Activated naive CD8-positive, alpha-beta T cell treated with anti-CD3 and anti-CD28 coated beads for 36 hours (primary cell): ENCODE results near the gene POLD4. TPM values are rescaled to one million over a fixed set of nuclear protein-coding genes. Genes with fewer than 3 reads are reported as not detected.
A peak's percentile ranks its signal among the peaks of the same experiment; 100 is the strongest.
"Not testable (repeated sequence)": the region's sequence is repeated elsewhere in the genome, so short reads cannot be mapped to it uniquely, and the experiment has no call there.

ENCODE experiments used
- DNase-seq: peaks from one replicate; pipeline ENCODE4 v3.0.0; 2021
- H3K27ac Mint-ChIP-seq: one replicate; pipeline ENCODE4 v1.8.0; 2022; ENCODE audit warnings: mild to moderate bottlenecking, moderate library complexity, mixed read lengths
- H3K27me3 Mint-ChIP-seq: one replicate; pipeline ENCODE4 v1.8.0; 2022; ENCODE audit warnings: mild to moderate bottlenecking, mixed read lengths
- H3K36me3 Mint-ChIP-seq: one replicate; pipeline ENCODE4 v1.8.0; 2021; ENCODE audit warnings: mild to moderate bottlenecking, mixed read lengths
- H3K4me1 Mint-ChIP-seq: one replicate; pipeline ENCODE4 v1.8.0; 2021; ENCODE audit warnings: mixed read lengths
- H3K4me3 Mint-ChIP-seq: one replicate; pipeline ENCODE4 v1.8.0; 2022; ENCODE audit warnings: mild to moderate bottlenecking, moderate library complexity, mixed read lengths
- H3K9me3 Mint-ChIP-seq: one replicate; pipeline ENCODE4 v1.8.0; 2022; ENCODE audit warnings: mixed read lengths
- total RNA-seq, 2 experiments: library from RNA; stranded (reverse); gene quantifications; one replicate each; pipeline ENCODE4 v1.2.3, GENCODE V29; 2021

Gene POLD4
- 10 to 100 TPM; 28.5 to 28.6 TPM for total RNA-seq

GRCh38 chr11:67353317-67354074 lies at the start of gene POLD4:
POLD4 (minus strand) TSS chr11:67353546; CDS start chr11:67353399, 147 bp downstream.
- Mint-ChIP-seq H3K27ac (peak within 1 kb of the TSS; percentile 98), H3K27me3 (no peaks in the 10 kb centered on the region), H3K4me1 (peaks cover 40% of the 10 kb centered on the region), H3K9me3 (no peaks in the 10 kb centered on the region), H3K4me3 (peak within 1 kb of the TSS; percentile 98), H3K36me3 (no peaks in the 10 kb centered on the region)
- peak; percentile 96 for DNase-seq

- Mint-ChIP-seq H3K27ac (peak overlapping the region; percentile 96), H3K36me3 (peaks cover 45% of the 10 kb centered on the region), H3K4me1 (peaks cover 49% of the 10 kb centered on the region), H3K4me3 (peak overlapping the region; percentile 90)
- not testable (repeated sequence) for DNase-seq, H3K27me3 Mint-ChIP-seq, H3K9me3 Mint-ChIP-seq
Observed at GRCh38 chr11:67403085-67403484, 49.7 kb upstream of the POLD4 start.

GRCh38 chr11:67402192-67402839 lies 49.0 kb upstream of the POLD4 start:
- not testable (repeated sequence) for DNase-seq, H3K27me3 Mint-ChIP-seq, H3K9me3 Mint-ChIP-seq
- H3K4me1 Mint-ChIP-seq = peaks cover 47% of the 10 kb centered on the region
- H3K27ac Mint-ChIP-seq = peak overlapping the region; percentile 96
- peaks cover 46% of the 10 kb centered on the region for H3K36me3 Mint-ChIP-seq
- peak overlapping the region; percentile 90 for H3K4me3 Mint-ChIP-seq

GRCh38 chr11:67401495-67402191 lies 48.3 kb upstream of the POLD4 start, which contains the start of gene PPP1CA:
PPP1CA (minus strand) TSS chr11:67401858; CDS start chr11:67401782, 76 bp downstream.
- Mint-ChIP-seq H3K27ac (peak within 1 kb of the TSS; percentile 96), H3K4me1 (peaks cover 48% of the 10 kb centered on the region), H3K4me3 (peak within 1 kb of the TSS; percentile 90), H3K36me3 (peaks cover 44% of the 10 kb centered on the region), H3K9me3 (no peaks in the 10 kb centered on the region), H3K27me3 (no peaks in the 10 kb centered on the region)
- DNase-seq = peak; percentile 93

GRCh38 chr11:67400942-67401494 lies 47.7 kb upstream of the POLD4 start:
- Mint-ChIP-seq H3K27ac (peak overlapping the region; percentile 84), H3K4me1 (peaks cover 45% of the 10 kb centered on the region), H3K4me3 (peak overlapping the region; percentile 87), H3K27me3 (no peaks in the 10 kb centered on the region), H3K9me3 (no peaks in the 10 kb centered on the region), H3K36me3 (peaks cover 39% of the 10 kb centered on the region)
- DNase-seq = no peak

GRCh38 chr11:67400251-67400941 lies 47.0 kb upstream of the POLD4 start:
- Mint-ChIP-seq H3K9me3 (no peaks in the 10 kb centered on the region), H3K4me1 (peaks cover 45% of the 10 kb centered on the region), H3K4me3 (peak overlapping the region; percentile 87)

GRCh38 chr11:67398661-67399563 lies 45.6 kb upstream of the POLD4 start:
- no peak for DNase-seq
- H3K27me3 Mint-ChIP-seq = no peaks in the 10 kb centered on the region
- H3K9me3 Mint-ChIP-seq = no peaks in the 10 kb centered on the region
- peak overlapping the region; percentile 52 for H3K4me3 Mint-ChIP-seq
- H3K27ac Mint-ChIP-seq = peak overlapping the region; percentile 60
- peaks cover 29% of the 10 kb centered on the region for H3K36me3 Mint-ChIP-seq
- peaks cover 45% of the 10 kb centered on the region for H3K4me1 Mint-ChIP-seq

More at GRCh38 chr11:67400251-67400941, 47.0 kb upstream of the POLD4 start:
- Mint-ChIP-seq H3K36me3 (peaks cover 35% of the 10 kb centered on the region), H3K27ac (peak overlapping the region; percentile 84), H3K27me3 (no peaks in the 10 kb centered on the region)
- DNase-seq = no peak

- peak overlapping the region; percentile 63 for H3K27ac Mint-ChIP-seq
- no peak for DNase-seq
- H3K36me3 Mint-ChIP-seq = peaks cover 31% of the 10 kb centered on the region
- H3K27me3 Mint-ChIP-seq = no peaks in the 10 kb centered on the region
- H3K4me1 Mint-ChIP-seq = peaks cover 46% of the 10 kb centered on the region
- H3K9me3 Mint-ChIP-seq = no peaks in the 10 kb centered on the region
- H3K4me3 Mint-ChIP-seq = peak overlapping the region; percentile 47
Observed at GRCh38 chr11:67397986-67398660, 44.8 kb upstream of the POLD4 start.

- Mint-ChIP-seq H3K27ac (peak overlapping the region; percentile 89), H3K9me3 (no peaks in the 10 kb centered on the region), H3K36me3 (peaks cover 31% of the 10 kb centered on the region), H3K27me3 (no peaks in the 10 kb centered on the region), H3K4me1 (peaks cover 45% of the 10 kb centered on the region), H3K4me3 (no peak overlapping the region)
- no peak for DNase-seq
Observed at GRCh38 chr11:67397536-67397935, 44.2 kb upstream of the POLD4 start.

GRCh38 chr11:67396587-67397389 lies 43.4 kb upstream of the POLD4 start:
- no peak for DNase-seq
- Mint-ChIP-seq H3K4me1 (peaks cover 43% of the 10 kb centered on the region), H3K9me3 (no peaks in the 10 kb centered on the region), H3K36me3 (peaks cover 31% of the 10 kb centered on the region), H3K27me3 (no peaks in the 10 kb centered on the region), H3K27ac (peak overlapping the region; percentile 89), H3K4me3 (peak overlapping the region; percentile 54)

GRCh38 chr11:67396259-67396581 lies 42.9 kb upstream of the POLD4 start:
- peaks cover 43% of the 10 kb centered on the region for H3K4me1 Mint-ChIP-seq
- no peak for DNase-seq
- H3K36me3 Mint-ChIP-seq = peaks cover 31% of the 10 kb centered on the region
- H3K9me3 Mint-ChIP-seq = no peaks in the 10 kb centered on the region
- H3K4me3 Mint-ChIP-seq = no peak overlapping the region
- H3K27ac Mint-ChIP-seq = peak overlapping the region; percentile 4
- no peaks in the 10 kb centered on the region for H3K27me3 Mint-ChIP-seq

GRCh38 chr11:67395555-67396258 lies 42.4 kb upstream of the POLD4 start:
- H3K27me3 Mint-ChIP-seq = no peaks in the 10 kb centered on the region
- peaks cover 28% of the 10 kb centered on the region for H3K36me3 Mint-ChIP-seq
- no peaks in the 10 kb centered on the region for H3K9me3 Mint-ChIP-seq
- H3K27ac Mint-ChIP-seq = peak overlapping the region; percentile 4
- H3K4me1 Mint-ChIP-seq = peaks cover 45% of the 10 kb centered on the region
- H3K4me3 Mint-ChIP-seq = no peak overlapping the region
- DNase-seq = no peak
